ENCODE results near the gene PDE8A. TPM values are rescaled to one million over a fixed set of nuclear protein-coding genes. Genes with fewer than 3 reads are reported as not detected.

Gene PDE8A
- total RNA-seq, 1 experiment from 2014 or later, result 13.0 TPM

- DNase-seq (ENCODE audit: low read depth), result peak; percentile 28
Measured at GRCh38 chr15:85073556-85074194, 92.0 kb downstream of the PDE8A start.

GRCh38 chr15:85086855-85087254 lies 105.2 kb downstream of the PDE8A start:
- no peak for DNase-seq (ENCODE audit: low read depth)

GRCh38 chr15:85088300-85088699 lies 106.6 kb downstream of the PDE8A start:
- no peak for DNase-seq (ENCODE audit: low read depth)

- DNase-seq (ENCODE audit: low read depth), result no peak
Measured at GRCh38 chr15:85089929-85090597, 108.4 kb downstream of the PDE8A start.

- DNase-seq (ENCODE audit: low read depth), result no peak
Measured at GRCh38 chr15:85091990-85092389, 110.3 kb downstream of the PDE8A start.

GRCh38 chr15:85094685-85095084 lies 113.0 kb downstream of the PDE8A start:
- DNase-seq (ENCODE audit: low read depth), result peak; percentile 13

- DNase-seq (ENCODE audit: low read depth), result no peak
Measured at GRCh38 chr15:85095566-85095965, 113.9 kb downstream of the PDE8A start.

GRCh38 chr15:85097250-85097649 lies 115.6 kb downstream of the PDE8A start:
- no peak for DNase-seq (ENCODE audit: low read depth)

GRCh38 chr15:85097725-85098124 lies 116.1 kb downstream of the PDE8A start:
- DNase-seq (ENCODE audit: low read depth), result no peak

- DNase-seq (ENCODE audit: low read depth), result no peak
Measured at GRCh38 chr15:85099195-85099803, 117.6 kb downstream of the PDE8A start.

GRCh38 chr15:85100186-85100937 lies 118.7 kb downstream of the PDE8A start:
- no peak for DNase-seq (ENCODE audit: low read depth)

- no peak for DNase-seq (ENCODE audit: low read depth)
Measured at GRCh38 chr15:85104584-85104983, 122.9 kb downstream of the PDE8A start.

- no peak for DNase-seq (ENCODE audit: low read depth)
Measured at GRCh38 chr15:85108136-85108535, 126.5 kb downstream of the PDE8A start.

GRCh38 chr15:85109333-85109732 lies 127.7 kb downstream of the PDE8A start:
- no peak for DNase-seq (ENCODE audit: low read depth)

- no peak for DNase-seq (ENCODE audit: low read depth)
Measured at GRCh38 chr15:85112997-85113396, 131.3 kb downstream of the PDE8A start.

- no peak for DNase-seq (ENCODE audit: low read depth)
Measured at GRCh38 chr15:85114886-85115285, 133.2 kb downstream of the PDE8A start.

GRCh38 chr15:85116066-85116465 lies 134.4 kb downstream of the PDE8A start:
- no peak for DNase-seq (ENCODE audit: low read depth)

GRCh38 chr15:85116494-85116893 lies 134.8 kb downstream of the PDE8A start:
- no peak for DNase-seq (ENCODE audit: low read depth)

- no peak for DNase-seq (ENCODE audit: low read depth)
Measured at GRCh38 chr15:85116925-85117646, 135.4 kb downstream of the PDE8A start.

- DNase-seq (ENCODE audit: low read depth), result no peak
Measured at GRCh38 chr15:85118173-85118572, 136.5 kb downstream of the PDE8A start.

GRCh38 chr15:85118581-85118980 lies 136.9 kb downstream of the PDE8A start:
- DNase-seq (ENCODE audit: low read depth), result no peak
